ENCODE measurements around the gene YWHAE.

DNA sequence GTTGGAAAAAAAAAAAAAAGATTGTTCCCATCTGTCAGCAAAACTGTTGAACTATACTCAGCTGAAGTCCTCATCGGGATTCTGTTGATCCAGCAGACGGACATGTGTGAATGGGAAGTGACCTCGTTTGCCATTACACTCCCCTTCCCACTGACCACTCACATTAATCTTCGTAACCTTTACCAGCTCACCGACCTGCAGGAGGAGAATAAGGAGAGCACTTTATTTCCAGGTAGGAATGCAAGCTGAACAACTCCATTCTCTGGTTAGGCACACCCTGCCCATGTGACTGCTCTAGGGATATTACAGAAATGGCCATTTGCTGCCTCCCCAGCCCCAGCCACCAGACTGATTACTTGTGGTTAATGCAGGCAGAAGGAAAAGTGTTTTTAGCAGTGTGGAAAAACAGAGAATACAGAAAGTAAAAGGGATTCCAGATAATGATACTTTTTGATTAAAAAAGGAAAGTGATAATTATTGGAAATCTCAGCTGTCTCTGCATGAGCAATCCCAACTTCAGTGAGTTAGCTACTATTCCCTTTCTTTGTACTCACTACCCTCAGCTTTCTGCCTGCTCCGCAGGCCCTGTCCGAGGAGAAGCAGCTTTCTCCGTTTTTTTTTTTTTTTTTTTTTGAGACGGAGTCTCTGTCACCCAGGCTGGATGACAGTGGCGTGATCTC lies 23.6 kb upstream of the YWHAE start:
- TF ChIP-seq POLR2A (IDR thresholded peaks at IDR 0.05; ENCODE audit: low read length) = no peak
- TF ChIP-seq GATA1 (IDR thresholded peaks at IDR 0.05; ENCODE audit: low read depth, low read length) = no peak

Measured in erythroblast (primary cell).